NCI-H2107 treated with DMSO at 0.1 percent for 48 hours (cell line): ENCODE measurements around the gene GRM5.
"Not testable (repeated sequence)": the region's sequence is repeated elsewhere in the genome, so short reads cannot be mapped to it uniquely, and the experiment has no call there.

ENCODE experiments used
- DNase-seq: peaks from one replicate; lab custom pipeline; 2025; ENCODE audit not compliant: unreplicated experiment; lab: John Stamatoyannopoulos, UW

GRM5 gene

DNA sequence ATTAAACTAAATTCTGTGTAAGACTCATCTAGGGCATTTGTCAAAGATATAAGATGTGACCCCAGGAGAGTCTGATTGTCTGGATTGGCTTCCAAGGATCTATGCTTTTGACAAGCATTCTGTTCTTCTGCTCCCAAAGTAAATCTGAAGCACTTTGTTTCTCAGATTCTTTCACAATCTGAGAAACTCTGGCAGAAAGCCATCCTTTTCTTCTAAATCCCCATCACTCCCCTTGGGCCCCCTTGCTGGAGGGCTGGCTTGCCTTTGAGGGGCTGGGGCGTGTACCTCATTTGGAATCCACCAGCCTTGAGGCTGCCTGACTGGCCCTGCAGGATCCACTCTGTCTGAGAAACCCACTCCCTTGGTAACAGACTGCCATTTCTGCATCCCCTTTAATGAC lies 554.8 kb downstream of the GRM5 start:
- DNase-seq = no peak

DNA sequence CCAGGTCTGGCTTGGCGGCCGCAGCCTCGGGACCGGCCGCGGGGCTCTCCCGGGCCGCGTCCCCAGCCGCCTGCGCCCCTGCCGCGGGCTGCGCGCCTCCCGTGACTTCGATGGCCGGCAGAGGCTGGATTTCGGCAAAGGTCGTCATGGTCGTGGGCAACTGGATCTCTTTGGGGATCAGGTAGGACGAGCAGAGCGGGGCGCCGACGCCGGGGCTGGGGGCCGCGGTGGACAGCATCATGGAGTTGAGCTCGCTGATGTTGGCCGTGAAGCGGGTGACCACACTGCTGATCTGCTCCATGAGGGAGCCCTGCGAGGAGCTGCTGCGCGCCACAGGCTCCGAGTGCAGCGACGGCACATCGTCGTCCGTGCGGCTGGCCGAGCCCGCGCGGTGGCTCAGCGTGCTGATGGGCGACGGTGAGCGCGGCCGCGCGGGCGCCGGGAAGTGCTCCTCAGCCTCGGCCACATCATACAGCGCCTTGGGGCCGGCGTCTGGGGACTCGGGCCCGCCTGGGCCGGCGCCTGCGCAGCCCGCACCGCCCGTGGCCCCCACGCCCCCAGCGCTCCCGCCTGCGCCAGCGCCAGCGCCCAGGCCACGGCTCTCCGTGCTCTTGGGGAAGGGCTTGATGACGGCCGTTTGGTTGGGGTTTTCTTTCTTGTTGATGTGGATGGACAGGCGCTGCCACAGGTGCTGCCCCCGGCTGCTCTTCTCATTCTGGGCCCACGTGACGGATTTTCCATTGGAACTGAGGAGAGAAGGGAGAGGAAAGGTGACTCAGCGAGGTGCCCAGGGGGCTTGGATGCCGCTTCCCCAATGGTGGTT lies 556.8 kb downstream of the GRM5 start:
- DNase-seq = no peak

DNA sequence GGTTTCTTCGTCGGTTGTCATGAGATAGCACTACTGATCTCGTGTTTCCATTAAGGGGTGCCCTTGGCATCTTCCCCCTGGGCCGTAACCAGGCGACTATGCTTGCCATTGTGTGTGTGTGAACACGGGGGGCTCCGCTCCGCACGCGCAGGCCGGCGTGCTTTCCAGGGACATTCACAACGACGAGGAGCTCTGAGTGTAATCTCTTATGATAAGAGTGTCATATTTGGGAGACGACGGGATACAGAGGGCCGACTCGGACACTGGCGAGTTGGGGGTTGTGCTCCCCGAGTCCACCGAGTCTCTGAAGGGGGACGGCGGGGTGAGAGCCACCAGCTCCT lies 557.4 kb downstream of the GRM5 start:
- no peak for DNase-seq

DNA sequence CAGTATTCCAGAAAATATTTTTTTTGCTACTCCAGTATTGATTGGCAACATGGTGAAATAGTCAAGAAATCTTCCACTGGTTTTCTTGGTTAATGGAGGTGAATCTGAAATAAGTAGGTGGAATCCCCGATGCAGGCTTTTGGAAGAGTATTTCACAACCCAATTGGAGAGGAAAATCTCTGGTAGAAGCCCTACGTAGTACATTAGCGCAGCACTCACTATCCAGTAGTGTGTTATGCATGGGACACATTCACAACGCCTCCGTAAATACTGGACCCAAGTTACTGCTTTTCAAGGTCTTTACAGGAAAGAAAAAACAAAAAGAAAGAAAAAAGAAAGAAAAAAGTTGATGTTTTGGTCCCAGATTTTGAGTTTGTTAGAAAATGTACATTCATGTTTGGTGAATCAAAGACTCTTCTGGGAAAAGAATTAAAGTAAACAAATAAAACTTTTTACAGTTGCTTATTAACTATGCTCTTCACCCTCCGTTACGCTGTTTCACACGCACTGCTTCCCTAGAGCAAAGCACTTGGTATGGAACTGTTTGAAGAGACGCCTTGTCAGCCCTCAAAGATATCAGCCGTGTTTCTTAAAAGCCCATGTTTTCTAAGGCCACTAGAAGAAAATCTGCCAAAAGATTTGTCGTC lies 557.9 kb downstream of the GRM5 start:
- DNase-seq = no peak

DNA sequence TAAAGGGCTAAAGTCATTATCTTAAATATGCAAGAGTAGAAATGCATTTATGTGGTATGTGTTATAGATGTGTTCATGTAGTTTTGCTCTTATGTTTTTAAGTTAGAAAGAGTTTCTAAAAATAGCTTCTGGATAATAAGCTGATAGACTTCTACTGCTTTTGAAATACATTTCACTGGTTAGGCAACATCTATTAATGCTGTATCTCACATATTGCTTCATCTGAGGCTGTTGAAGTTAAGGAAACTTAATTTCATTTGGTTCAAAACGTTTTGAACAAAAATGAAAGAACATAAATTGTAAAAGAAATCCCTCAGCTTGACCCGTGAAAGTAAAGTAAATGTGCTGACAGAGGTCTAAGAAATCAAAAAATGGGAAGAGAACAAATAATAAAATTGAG lies 564.2 kb downstream of the GRM5 start:
- no peak for DNase-seq

DNA sequence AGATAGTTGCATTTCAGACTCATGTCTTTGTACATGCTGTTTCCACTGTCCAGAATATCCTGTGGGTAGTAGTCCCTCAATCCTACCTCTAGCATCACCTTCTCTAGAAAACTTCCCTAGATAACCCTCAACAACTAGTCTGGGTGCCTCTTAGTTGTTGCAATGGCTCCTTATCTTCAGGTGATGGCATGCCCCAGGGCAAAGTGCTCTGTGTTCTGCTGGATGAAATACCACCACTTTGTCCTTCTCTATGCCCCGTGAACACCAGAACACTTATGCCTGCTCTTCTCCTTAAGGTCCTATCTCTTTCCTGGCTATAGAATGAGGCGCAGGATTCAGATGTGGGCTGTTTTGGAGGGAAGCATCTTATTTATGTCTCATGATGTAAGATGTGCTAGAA lies 569.9 kb downstream of the GRM5 start:
- DNase-seq = no peak

DNA sequence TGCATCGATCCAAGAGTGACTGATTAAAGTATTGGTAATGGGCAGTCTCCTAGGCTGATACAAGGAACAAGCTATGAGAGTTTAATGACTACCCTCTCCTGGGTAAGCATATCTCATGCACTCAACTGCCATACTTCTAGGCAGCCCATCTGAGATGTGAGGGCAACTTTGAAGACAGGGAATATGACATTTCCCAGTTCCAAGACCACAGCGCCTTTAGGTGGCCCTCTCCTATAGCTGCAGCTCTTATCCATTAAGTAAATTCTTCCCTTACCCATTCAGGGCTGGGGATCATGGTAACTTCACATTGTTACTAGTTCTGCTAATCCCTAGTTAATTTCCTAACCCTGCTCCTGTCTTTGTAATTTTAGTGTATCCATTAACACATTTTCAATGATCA lies 570.9 kb downstream of the GRM5 start:
- no peak for DNase-seq

DNA sequence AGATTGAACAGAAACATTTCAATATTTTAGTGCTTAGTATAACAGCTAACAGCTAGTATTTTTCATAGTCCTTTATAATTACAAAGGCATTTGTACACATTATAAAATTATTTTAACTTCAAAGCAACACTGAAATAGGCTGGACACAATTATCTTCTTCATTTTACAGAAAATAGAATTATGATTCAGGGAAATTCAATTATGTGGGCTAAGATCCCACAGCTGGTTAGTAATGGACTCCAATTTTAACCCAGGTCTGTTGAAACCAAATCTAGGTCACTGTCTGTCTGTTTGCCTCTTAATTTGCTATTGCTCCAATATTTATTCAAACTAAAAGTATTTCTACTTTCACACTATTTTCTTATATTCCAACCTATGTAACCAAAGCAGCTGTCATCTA lies 574.1 kb downstream of the GRM5 start:
- DNase-seq = no peak

DNA sequence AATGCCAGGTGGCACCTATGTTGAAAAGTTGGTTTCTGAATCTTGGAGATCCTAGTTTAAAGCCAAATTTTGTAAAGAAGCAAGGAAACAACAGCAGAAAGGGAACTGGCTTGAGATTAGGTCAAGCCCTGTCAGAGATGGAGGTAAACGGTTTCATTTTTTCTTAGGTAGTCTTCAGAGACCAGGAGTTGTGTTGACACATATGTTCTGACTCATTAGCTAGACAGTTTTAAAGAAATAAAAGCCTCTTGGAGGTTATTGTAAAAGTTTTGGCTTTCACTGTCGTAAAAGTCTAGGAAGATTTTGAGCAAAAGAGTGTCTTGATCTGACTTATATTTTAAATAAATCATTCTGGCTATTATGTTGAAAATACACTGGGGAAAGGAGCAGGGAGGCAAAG lies 576.8 kb downstream of the GRM5 start:
- DNase-seq = no peak

DNA sequence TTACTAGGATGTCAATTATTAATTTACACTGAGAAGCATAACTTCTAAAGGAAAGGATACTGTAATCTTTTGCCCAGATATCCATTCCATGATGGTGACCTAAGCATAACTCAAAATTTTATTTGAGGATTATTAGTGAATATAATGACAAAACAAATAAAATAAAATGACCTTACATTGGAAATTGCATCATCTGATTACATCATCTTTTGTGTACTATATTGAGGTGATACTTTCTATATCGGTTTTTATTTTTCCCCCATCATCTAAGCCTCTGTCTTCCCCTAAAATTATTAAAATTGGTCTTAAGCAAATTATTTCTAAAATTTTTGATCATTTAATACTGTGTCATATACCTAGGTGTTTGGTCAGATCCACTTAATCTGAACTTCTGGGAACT lies 578.1 kb downstream of the GRM5 start:
- DNase-seq = no peak

DNA sequence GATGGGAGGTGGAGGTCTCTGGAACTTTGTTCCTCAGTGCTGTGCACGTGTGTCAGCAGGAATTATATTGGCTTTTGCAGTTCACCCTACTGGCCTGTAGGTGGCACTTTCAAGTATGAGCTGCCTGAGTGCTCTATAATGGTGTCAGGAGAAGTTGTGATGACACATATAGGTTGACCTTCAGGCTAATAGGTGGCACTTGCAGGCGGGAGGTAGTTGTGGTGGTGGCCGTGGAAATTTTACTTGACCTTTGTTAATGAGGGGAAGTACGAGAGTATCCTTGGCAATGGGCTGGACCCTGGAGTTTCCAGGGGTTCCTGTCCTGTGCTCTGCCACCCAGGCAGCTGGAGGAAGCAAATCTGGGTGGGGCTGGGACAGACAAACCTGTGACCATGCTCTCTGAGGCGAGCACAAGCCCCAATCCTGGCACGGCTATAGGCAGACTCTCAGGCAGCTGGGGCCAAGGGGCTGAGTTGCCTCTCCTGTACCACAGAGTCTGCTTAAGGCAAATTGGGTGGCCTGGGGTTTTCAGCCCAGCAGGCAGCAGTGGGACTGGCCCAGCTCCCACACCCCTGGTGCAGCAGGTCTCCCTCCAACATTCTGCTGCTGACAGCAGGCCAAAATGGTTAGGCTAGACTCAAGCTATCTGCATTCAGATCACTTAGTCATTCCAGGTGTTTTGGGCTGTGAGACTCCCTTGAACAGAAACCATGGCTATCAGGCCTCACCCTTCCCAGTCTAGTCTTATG lies 580.7 kb downstream of the GRM5 start:
- DNase-seq = no peak

DNA sequence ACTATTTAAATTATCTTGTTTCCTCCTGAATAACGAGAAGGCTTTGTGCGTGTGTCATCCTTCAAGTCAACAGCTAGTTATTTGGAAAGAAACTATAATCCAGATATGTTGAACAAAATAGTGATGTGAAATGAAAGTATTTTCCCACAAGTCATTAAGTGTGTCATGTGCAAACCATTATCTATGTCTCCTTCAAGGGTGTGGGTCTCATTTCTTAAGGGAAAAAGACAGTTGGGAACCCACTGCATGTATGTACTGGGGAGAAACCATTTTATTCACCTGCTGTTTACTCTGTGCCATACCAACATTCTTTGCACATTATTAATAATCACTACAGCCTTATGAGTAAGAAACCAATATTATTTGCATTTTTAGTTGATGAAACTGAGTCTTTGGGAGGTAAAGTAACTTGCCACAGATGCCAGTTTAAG lies 582.9 kb downstream of the GRM5 start:
- no peak for DNase-seq

DNA sequence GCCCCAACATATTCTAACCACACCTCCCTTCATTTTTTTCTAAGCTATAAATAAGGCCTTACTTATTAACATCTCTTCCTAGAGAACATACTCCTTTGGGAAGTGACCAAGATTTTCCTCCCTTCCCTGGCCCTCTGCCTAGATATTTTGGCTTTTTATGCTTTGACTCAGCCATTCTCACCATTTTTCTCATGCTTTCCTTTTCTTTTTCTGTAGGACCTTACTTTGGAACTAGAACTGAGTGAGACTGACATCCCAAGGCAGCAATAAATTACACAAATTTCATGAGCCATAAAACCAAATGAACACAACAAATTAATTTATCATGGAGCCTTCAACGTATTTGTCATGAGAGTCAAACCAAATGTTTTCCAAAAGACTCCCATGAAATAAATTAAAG lies 585.6 kb downstream of the GRM5 start:
- no peak for DNase-seq

DNA sequence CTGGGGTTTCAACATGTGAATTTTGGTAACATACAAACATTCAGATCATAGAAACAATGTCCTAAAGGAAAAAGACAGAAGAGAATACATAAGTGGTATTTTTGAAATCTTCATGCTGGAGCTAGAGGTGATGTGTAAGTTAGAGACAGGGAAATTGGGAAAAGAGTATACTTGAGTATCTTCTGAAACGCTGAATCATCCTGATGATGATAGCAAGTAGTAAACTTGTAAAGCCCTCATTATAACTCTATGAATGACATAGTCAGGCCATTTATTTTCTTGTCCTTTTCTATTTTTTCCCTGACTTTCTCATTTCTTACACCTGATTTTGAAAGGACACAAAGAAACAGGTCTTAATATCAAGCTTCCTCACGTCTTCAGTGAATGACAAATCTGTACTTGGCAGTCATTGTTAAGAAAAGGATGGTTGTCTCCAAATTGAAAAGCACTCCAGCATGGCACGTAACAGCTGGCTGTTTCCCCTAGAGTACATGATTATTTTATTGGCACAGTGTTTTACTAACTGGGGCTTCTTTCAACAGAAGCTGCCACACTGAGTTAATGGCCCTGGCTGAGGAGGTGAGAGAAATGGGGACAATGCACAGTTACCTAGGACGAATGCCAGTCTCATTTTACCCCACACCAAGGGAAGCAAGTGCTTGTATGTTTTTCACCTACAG lies 587.5 kb downstream of the GRM5 start:
- no peak for DNase-seq

DNA sequence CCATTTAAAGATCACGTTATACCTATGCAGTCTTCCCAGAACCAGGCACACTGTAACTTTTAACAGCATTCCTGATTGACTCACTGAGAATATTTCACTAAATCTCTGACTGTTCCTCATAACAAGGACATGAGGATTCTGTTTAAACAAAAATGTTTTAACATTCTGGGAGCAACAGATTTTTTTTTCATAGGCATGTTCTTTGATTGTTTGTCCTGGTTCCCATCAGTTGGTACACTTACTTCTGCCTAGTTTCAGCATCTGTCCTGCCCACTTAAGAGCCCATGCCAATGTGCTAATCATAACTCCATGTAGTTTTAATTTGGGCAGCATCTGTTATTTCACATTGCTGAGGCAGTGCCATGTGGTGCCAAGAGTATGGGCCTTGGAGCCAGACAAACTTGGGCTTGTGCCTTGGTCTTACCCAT lies 589.8 kb downstream of the GRM5 start:
- no peak for DNase-seq

DNA sequence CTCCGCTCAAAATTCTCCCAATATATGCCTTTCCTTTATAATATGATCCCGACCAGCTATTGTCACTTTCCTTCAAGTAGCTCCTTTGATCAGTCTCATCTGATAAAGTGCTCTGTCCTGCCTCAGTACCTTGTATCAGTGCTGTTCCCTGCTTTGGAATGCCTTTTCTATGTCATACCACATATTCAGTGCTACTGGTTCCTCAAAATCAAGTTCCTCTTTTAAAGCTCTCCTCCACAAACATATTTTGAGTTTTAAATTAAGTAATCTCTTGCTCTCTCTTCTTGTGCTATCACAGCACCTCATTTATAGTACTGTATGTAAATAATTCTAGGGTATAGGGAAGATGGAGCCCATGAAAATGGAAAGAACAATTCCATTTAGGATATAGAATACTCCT lies 591.1 kb downstream of the GRM5 start:
- no peak for DNase-seq

DNA sequence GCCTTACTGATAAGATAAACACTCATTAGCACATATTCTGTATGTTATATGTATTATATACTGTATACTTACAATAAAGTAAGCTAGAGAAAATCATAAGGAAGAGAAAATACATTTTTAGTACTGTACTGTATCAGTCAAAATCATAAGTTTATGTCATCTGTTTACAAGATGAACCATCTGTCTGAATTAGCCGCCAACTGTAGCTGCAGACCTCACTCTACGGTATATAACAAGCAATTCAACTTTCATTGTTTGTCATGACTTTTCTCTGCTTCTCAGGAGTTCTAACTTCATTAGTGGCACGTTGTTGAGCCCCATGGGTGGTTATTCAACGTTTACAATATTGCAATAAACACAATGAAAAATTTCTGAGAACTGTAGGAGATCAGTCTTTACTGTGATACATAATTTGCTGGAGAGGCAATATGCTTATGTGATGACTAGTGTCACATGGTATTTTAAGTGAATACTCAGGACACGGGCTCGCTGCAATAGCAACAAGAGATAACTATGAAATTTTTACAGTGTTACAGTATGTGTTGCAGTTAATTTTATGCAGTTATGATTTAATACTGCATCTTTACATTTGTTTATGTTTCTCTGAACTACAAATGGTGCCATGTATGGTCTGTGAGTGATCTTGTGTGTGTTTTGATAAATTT lies 596.1 kb downstream of the GRM5 start:
- no peak for DNase-seq

DNA sequence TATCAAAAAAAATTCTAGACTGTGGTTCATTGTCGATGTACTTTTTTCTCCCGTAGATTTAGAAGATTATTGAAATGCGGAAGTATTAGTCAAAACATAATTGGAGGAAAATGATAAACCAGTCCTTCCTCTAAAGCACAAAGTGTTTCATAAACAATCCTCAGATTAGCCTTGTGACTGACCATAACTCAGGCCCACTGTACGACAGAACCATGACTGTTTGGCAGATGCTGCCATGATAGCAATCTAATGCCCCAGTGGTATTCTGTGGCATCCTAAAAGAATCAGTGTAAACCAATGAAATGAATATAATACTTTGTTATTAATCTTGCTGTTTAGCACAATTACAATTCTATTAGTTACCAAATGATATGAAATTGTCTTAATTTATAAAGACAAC lies 601.3 kb downstream of the GRM5 start:
- DNase-seq = no peak

DNA sequence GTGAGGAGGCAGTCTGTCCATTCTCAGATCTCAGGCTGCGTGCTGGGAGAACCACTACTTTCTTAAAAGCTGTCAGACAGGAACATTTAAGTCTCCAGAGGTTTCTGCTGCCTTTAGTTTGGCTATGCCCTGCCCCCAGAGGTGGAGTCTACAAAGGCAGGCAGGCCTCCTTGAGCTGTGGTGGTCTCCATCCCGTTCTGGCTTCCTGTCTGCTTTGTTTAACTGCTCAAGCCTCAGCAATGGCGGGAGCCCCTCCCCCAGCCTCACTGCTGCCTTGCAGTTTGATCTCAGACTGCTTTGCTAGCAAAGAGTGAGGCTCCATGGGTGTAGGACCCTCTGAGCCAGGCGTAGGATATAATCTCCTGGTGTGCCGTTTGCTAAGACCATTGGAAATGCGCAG lies 602.5 kb downstream of the GRM5 start:
- DNase-seq = not testable (repeated sequence)

DNA sequence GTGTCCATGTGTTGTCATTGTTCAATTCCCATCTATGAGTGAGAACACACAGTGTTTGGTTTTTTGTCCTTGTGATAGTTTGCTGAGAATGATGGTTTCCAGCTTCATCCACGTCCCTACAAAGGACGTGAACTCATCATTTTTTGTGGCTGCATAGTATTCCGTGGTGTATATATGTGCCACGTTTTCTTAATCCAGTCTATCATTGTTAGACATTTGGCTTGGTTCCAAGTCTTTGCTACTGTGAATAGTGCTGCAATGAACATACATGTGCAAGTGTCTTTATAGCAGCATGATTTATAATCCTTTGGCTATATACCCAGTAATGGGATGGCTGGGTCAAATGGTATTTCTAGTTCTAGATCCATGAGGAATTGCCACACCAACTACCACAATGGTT lies 607.7 kb downstream of the GRM5 start:
- DNase-seq = not testable (repeated sequence)

DNA sequence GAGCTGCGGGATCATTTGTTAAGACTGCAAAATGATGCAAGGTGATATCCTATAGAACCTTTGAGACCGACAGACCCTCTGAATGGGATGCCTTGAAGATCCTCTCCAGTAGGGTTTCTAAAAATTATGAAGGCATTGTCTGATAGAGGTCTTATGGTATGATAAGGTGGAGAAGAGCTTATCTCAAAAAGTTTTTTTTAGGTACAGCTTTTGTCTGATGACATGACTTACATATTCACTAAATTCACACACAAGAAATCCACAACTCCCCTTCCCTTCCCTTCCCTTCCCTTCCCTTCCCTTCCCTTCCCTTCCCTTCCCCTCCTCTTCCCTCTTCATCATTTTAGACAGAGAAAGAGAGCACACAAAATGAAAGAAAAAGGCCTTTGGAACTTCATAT lies 609.8 kb downstream of the GRM5 start:
- no peak for DNase-seq
